Endometrium (tissue), 2 donors: Measurements from ENCODE around the gene SIVA1.

Source experiments
- FAIRE-seq: peaks from 2 replicates; lab custom pipeline; 2012; peaks lifted over from hg19 to GRCh38; lab: Jason Lieb, UNC
- donor health status: control.
- donor health status: control.

Gene SIVA1

GRCh38 chr14:104797115-104798044 is 44.4 kb downstream of the SIVA1 start:
- FAIRE-seq = no peak

GRCh38 chr14:104798300-104799243 is 45.6 kb downstream of the SIVA1 start:
- FAIRE-seq = no peak

- no peak for FAIRE-seq
Observed at GRCh38 chr14:104799244-104800014, 46.5 kb downstream of the SIVA1 start.

- no peak for FAIRE-seq
Observed at GRCh38 chr14:104800015-104800770, 47.2 kb downstream of the SIVA1 start.

GRCh38 chr14:104800771-104801519 is 48.0 kb downstream of the SIVA1 start, which contains the start of gene ZBTB42:
ZBTB42 (plus strand) TSS chr14:104801101; CDS start chr14:104801198, 97 bp downstream.
- no peak for FAIRE-seq

GRCh38 chr14:104801520-104802393 is 48.8 kb downstream of the SIVA1 start:
- FAIRE-seq = no peak

GRCh38 chr14:104802394-104803184 is 49.6 kb downstream of the SIVA1 start:
- no peak for FAIRE-seq

GRCh38 chr14:104803280-104803911 is 50.4 kb downstream of the SIVA1 start:
- no peak for FAIRE-seq

GRCh38 chr14:104803912-104804410 is 51.0 kb downstream of the SIVA1 start:
- FAIRE-seq = no peak

- FAIRE-seq = no peak
Observed at GRCh38 chr14:104804481-104805325, 51.8 kb downstream of the SIVA1 start.

- FAIRE-seq = no peak
Observed at GRCh38 chr14:104805326-104805678, 52.4 kb downstream of the SIVA1 start.

GRCh38 chr14:104805941-104806624 is 53.1 kb downstream of the SIVA1 start:
- no peak for FAIRE-seq

GRCh38 chr14:104806625-104807465 is 53.9 kb downstream of the SIVA1 start:
- no peak for FAIRE-seq

- no peak for FAIRE-seq
Observed at GRCh38 chr14:104808456-104808855, 55.5 kb downstream of the SIVA1 start.
